Ovary (tissue), 3 donors: ENCODE measurements around the gene SCUBE3.

Experiments
- EP300 ChIP-seq: sonication (generic); formaldehyde crosslinking; IDR thresholded peaks from one replicate; pipeline ENCODE4 v1.6.1; 2017; ENCODE audit warnings: antibody characterized with exemption
- POLR2A ChIP-seq: fragments of 450-650 bp; IDR thresholded peaks from one replicate; pipeline ENCODE4 v1.6.1; 2017; ENCODE audit warnings: antibody characterized with exemption, mild to moderate bottlenecking, moderate library complexity
- TF ChIP-seq, protein P1 (sequence below), 3 donors: fragments of 450-650 bp in 2 of 3; fragments of 200-600 bp in 1 of 3; IDR thresholded peaks; one replicate each; pipeline versions ENCODE4 v1.5.1 to v1.8.0; 2016 to 2022; ENCODE audit warnings: antibody characterized with exemption in 3 of 3, mild to moderate bottlenecking in 1 of 3
- donor health status: DM: no; HTN: no; CAD: no.

DNA sequence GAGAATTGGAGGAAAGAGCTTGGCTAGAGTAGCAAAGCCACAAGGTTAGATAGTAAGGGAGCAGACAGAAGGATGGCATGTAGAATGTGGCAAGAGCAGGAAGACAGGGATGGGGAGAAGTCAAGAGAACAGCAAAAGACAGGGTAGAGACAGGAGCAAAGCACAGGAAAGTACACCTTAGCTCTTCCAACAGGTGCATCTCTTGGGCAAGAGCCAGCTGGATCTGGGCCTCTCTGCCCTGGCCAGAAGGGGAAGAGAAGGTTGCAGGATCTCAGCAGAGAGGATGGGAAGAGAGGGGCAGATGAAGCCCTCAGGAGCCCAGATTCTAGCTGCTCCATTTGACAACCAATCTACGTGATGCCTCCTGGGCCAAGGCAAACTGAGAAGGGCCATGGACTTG is 16.7 kb downstream of the SCUBE3 start:
- TF ChIP-seq, protein P1, sequence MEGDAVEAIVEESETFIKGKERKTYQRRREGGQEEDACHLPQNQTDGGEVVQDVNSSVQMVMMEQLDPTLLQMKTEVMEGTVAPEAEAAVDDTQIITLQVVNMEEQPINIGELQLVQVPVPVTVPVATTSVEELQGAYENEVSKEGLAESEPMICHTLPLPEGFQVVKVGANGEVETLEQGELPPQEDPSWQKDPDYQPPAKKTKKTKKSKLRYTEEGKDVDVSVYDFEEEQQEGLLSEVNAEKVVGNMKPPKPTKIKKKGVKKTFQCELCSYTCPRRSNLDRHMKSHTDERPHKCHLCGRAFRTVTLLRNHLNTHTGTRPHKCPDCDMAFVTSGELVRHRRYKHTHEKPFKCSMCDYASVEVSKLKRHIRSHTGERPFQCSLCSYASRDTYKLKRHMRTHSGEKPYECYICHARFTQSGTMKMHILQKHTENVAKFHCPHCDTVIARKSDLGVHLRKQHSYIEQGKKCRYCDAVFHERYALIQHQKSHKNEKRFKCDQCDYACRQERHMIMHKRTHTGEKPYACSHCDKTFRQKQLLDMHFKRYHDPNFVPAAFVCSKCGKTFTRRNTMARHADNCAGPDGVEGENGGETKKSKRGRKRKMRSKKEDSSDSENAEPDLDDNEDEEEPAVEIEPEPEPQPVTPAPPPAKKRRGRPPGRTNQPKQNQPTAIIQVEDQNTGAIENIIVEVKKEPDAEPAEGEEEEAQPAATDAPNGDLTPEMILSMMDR (IDR thresholded peaks at IDR 0.05): no peak
- TF ChIP-seq POLR2A (no peak), EP300 (no peak)
